HUES64 (cell line): Measurements from ENCODE around the gene GP1BB.

ENCODE experiments used
- H3K27ac ChIP-seq: 2 replicates; pipeline ENCODE4 v1.7.0; 2013; ENCODE audit warnings: low read depth, low read length, inconsistent platforms
- H3K27me3 ChIP-seq: 2 replicates; pipeline ENCODE4 v1.6.1; 2013; ENCODE audit warnings: mild to moderate bottlenecking, low read length; ENCODE audit not compliant: insufficient read depth
- H3K36me3 ChIP-seq: 2 replicates; pipeline ENCODE4 v1.6.1; 2013; ENCODE audit warnings: mild to moderate bottlenecking, low read length; ENCODE audit not compliant: insufficient read depth
- H3K4me1 ChIP-seq: 2 replicates; pipeline ENCODE4 v1.6.1; 2013; ENCODE audit warnings: mild to moderate bottlenecking, low read length, moderate library complexity; ENCODE audit not compliant: insufficient read depth
- H3K4me3 ChIP-seq: 2 replicates; pipeline ENCODE4 v1.5.1; 2013; ENCODE audit warnings: mild to moderate bottlenecking, low read length, moderate library complexity
- H3K9ac ChIP-seq: 2 replicates; pipeline ENCODE4 v1.6.1; 2013; ENCODE audit warnings: mild to moderate bottlenecking, low read depth, low read length
- H3K9me3 ChIP-seq: 2 replicates; pipeline ENCODE4 v1.6.1; 2013; ENCODE audit warnings: low read depth, low read length; ENCODE audit not compliant: insufficient read depth
- WGBS: fragments of 150-250, 120-280 bp; methylation state at CpG from one replicate; pipeline ENCODE4 v1.1.7; 2013; ENCODE audit warnings: missing lambda C conversion rate; 5-methylcytosine and 5-hydroxymethylcytosine counted together

The GP1BB gene

GRCh38 chr22:19730655-19731360 lies 7.5 kb downstream of the GP1BB start:
- H3K36me3 ChIP-seq = no peaks in the 10 kb centered on the region
- H3K27ac ChIP-seq = no peak overlapping the region
- H3K9ac ChIP-seq = no peak overlapping the region
- H3K4me3 ChIP-seq = peak overlapping the region; percentile 47
- H3K9me3 ChIP-seq = no peaks in the 10 kb centered on the region
- peaks cover 47% of the 10 kb centered on the region for H3K27me3 ChIP-seq
- 8% methylated on average over 48 of the region's 48 CpGs for WGBS
- H3K4me1 ChIP-seq = no peaks in the 10 kb centered on the region

GRCh38 chr22:19731361-19732135 lies 8.2 kb downstream of the GP1BB start:
- no peaks in the 10 kb centered on the region for H3K36me3 ChIP-seq
- H3K27ac ChIP-seq = no peak overlapping the region
- H3K4me1 ChIP-seq = no peaks in the 10 kb centered on the region; the same call in 1 of the 2 replicates
- H3K9ac ChIP-seq = no peak overlapping the region
- no peaks in the 10 kb centered on the region for H3K9me3 ChIP-seq
- no peak overlapping the region for H3K4me3 ChIP-seq
- H3K27me3 ChIP-seq = peaks cover 40% of the 10 kb centered on the region
- 83% methylated on average over 21 of the region's 21 CpGs for WGBS

- WGBS = 90% methylated on average over 8 of the region's 10 CpGs
- no peaks in the 10 kb centered on the region; the same call in 1 of the 2 replicates for H3K4me1 ChIP-seq
- H3K27ac ChIP-seq = no peak overlapping the region
- H3K9ac ChIP-seq = no peak overlapping the region
- no peak overlapping the region for H3K4me3 ChIP-seq
- H3K9me3 ChIP-seq = no peaks in the 10 kb centered on the region
- peaks cover 30% of the 10 kb centered on the region for H3K27me3 ChIP-seq
- H3K36me3 ChIP-seq = no peaks in the 10 kb centered on the region
Observed at GRCh38 chr22:19732403-19733113, 9.2 kb downstream of the GP1BB start.

GRCh38 chr22:19733755-19734154 lies 10.4 kb downstream of the GP1BB start:
- Histone ChIP-seq H3K4me3 (no peak overlapping the region), H3K4me1 (peaks cover 8% of the 10 kb centered on the region), H3K9me3 (no peaks in the 10 kb centered on the region), H3K27me3 (peaks cover 18% of the 10 kb centered on the region), H3K36me3 (no peaks in the 10 kb centered on the region), H3K9ac (no peak overlapping the region), H3K27ac (no peak overlapping the region)
- 88% methylated on average over 5 of the region's 5 CpGs for WGBS

GRCh38 chr22:19734163-19734562 lies 10.8 kb downstream of the GP1BB start:
- H3K4me1 ChIP-seq = peaks cover 8% of the 10 kb centered on the region
- 94% methylated on average over 7 of the region's 7 CpGs for whole genome bisulfite sequencing
- H3K36me3 ChIP-seq = no peaks in the 10 kb centered on the region
- H3K9me3 ChIP-seq = no peaks in the 10 kb centered on the region
- no peak overlapping the region for H3K4me3 ChIP-seq
- peaks cover 14% of the 10 kb centered on the region for H3K27me3 ChIP-seq
- H3K27ac ChIP-seq = no peak overlapping the region
- H3K9ac ChIP-seq = no peak overlapping the region

GRCh38 chr22:19734837-19735382 lies 11.6 kb downstream of the GP1BB start:
- Histone ChIP-seq H3K36me3 (no peaks in the 10 kb centered on the region), H3K4me1 (peaks cover 8% of the 10 kb centered on the region), H3K9ac (no peak overlapping the region), H3K27ac (no peak overlapping the region), H3K9me3 (no peaks in the 10 kb centered on the region), H3K27me3 (peaks cover 6% of the 10 kb centered on the region), H3K4me3 (no peak overlapping the region)
- 89% methylated on average over 5 of the region's 5 CpGs for WGBS

GRCh38 chr22:19735665-19736510 lies 12.5 kb downstream of the GP1BB start:
- Histone ChIP-seq H3K9me3 (no peaks in the 10 kb centered on the region), H3K4me1 (peaks cover 8% of the 10 kb centered on the region)
- 89% methylated on average over 21 of the region's 21 CpGs for WGBS

GRCh38 chr22:19737846-19738663 lies 14.7 kb downstream of the GP1BB start:
- H3K36me3 ChIP-seq = no peaks in the 10 kb centered on the region
- no peaks in the 10 kb centered on the region; the same call in 1 of the 2 replicates for H3K27me3 ChIP-seq
- peaks cover 8% of the 10 kb centered on the region for H3K4me1 ChIP-seq
- H3K9ac ChIP-seq = no peak overlapping the region
- H3K4me3 ChIP-seq = no peak overlapping the region
- no peak overlapping the region for H3K27ac ChIP-seq
- no peaks in the 10 kb centered on the region for H3K9me3 ChIP-seq
- 94% methylated on average over 13 of the region's 17 CpGs for WGBS

More at GRCh38 chr22:19735665-19736510, 12.5 kb downstream of the GP1BB start:
- H3K27ac ChIP-seq = no peak overlapping the region
- no peaks in the 10 kb centered on the region for H3K36me3 ChIP-seq
- H3K27me3 ChIP-seq = no peaks in the 10 kb centered on the region
- H3K9ac ChIP-seq = no peak overlapping the region
- no peak overlapping the region for H3K4me3 ChIP-seq

- 85% methylated on average over 30 of the region's 31 CpGs for WGBS
- no peaks in the 10 kb centered on the region for H3K9me3 ChIP-seq
- no peaks in the 10 kb centered on the region; the same call in 1 of the 2 replicates for H3K27me3 ChIP-seq
- H3K4me1 ChIP-seq = peaks cover 8% of the 10 kb centered on the region
- no peaks in the 10 kb centered on the region for H3K36me3 ChIP-seq
- no peak overlapping the region for H3K27ac ChIP-seq
- H3K4me3 ChIP-seq = no peak overlapping the region
- H3K9ac ChIP-seq = no peak overlapping the region
Observed at GRCh38 chr22:19738664-19739447, 15.5 kb downstream of the GP1BB start.
